Parathyroid adenoma (tissue), 2 donors: ENCODE results near the gene PRLR.

ENCODE experiments used
- H2AFZ ChIP-seq: fragments of 300-600 bp; sonication (generic); one replicate; pipeline ENCODE4 v1.7.0; 2017; ENCODE audit warnings: antibody characterized with exemption, mild to moderate bottlenecking
- H3K27ac ChIP-seq: fragments of 300-600 bp; sonication (generic); one replicate; pipeline ENCODE4 v1.7.0; 2017
- H3K27me3 ChIP-seq: fragments of 300-600 bp; sonication (generic); one replicate; pipeline ENCODE4 v1.7.0; 2017; ENCODE audit warnings: low read length; ENCODE audit not compliant: control insufficient read depth, insufficient read depth
- H3K36me3 ChIP-seq: fragments of 300-600 bp; sonication (generic); one replicate; pipeline ENCODE4 v1.7.0; 2017; ENCODE audit warnings: low read length; ENCODE audit not compliant: control insufficient read depth, insufficient read depth
- H3K4me1 ChIP-seq: fragments of 300-600 bp; sonication (generic); one replicate; pipeline ENCODE4 v1.7.0; 2017; ENCODE audit warnings: control low read depth
- H3K4me2 ChIP-seq: fragments of 300-600 bp; sonication (generic); one replicate; pipeline ENCODE4 v1.7.0; 2017; ENCODE audit warnings: low read length
- H3K4me3 ChIP-seq: fragments of 300-600 bp; sonication (generic); one replicate; pipeline ENCODE4 v1.7.0; 2017; ENCODE audit warnings: low read depth, low read length
- H3K79me2 ChIP-seq: fragments of 300-600 bp; sonication (generic); one replicate; pipeline ENCODE4 v1.7.0; 2017; ENCODE audit warnings: control low read depth
- H3K9ac ChIP-seq: fragments of 300-600 bp; sonication (generic); one replicate; pipeline ENCODE4 v1.7.0; 2017; ENCODE audit warnings: mild to moderate bottlenecking
- H3K9me3 ChIP-seq: fragments of 300-600 bp; sonication (generic); one replicate; pipeline ENCODE4 v1.7.0; 2017; ENCODE audit warnings: low read length; ENCODE audit not compliant: control insufficient read depth
- CTCF ChIP-seq: fragments of 300-600 bp; sonication (generic); IDR thresholded peaks from one replicate; pipeline ENCODE4 v1.7.0; 2017; ENCODE audit warnings: antibody characterized with exemption, mild to moderate bottlenecking
- donor health status: primary hyperparathyroidism.

PRLR gene

GRCh38 chr5:35046774-35047173 is 183.5 kb downstream of the PRLR start:
- Histone ChIP-seq H3K9ac (no peak overlapping the region), H3K4me3 (no peak overlapping the region), H3K36me3 (no peaks in the 10 kb centered on the region), H3K4me2 (no peak overlapping the region), H3K4me1 (no peaks in the 10 kb centered on the region), H2AFZ (no peak overlapping the region), H3K9me3 (no peaks in the 10 kb centered on the region), H3K27me3 (no peaks in the 10 kb centered on the region), H3K79me2 (no peaks in the 10 kb centered on the region), H3K27ac (no peak overlapping the region)
- TF ChIP-seq CTCF, result no peak

GRCh38 chr5:35045280-35045679 is 185.0 kb downstream of the PRLR start:
- no peak overlapping the region for H3K4me3 ChIP-seq
- no peak for TF ChIP-seq CTCF
- H3K9me3 ChIP-seq, result no peaks in the 10 kb centered on the region
- no peak overlapping the region for H2AFZ ChIP-seq
- H3K4me2 ChIP-seq, result no peak overlapping the region
- H3K9ac ChIP-seq, result no peak overlapping the region
- no peaks in the 10 kb centered on the region for H3K79me2 ChIP-seq
- H3K36me3 ChIP-seq, result no peaks in the 10 kb centered on the region
- no peaks in the 10 kb centered on the region for H3K27me3 ChIP-seq
- no peak overlapping the region for H3K27ac ChIP-seq
- no peaks in the 10 kb centered on the region for H3K4me1 ChIP-seq

GRCh38 chr5:35044649-35045048 is 185.6 kb downstream of the PRLR start:
- H3K27me3 ChIP-seq, result no peaks in the 10 kb centered on the region
- TF ChIP-seq CTCF, result no peak
- no peaks in the 10 kb centered on the region for H3K79me2 ChIP-seq
- no peak overlapping the region for H2AFZ ChIP-seq
- H3K4me2 ChIP-seq, result no peak overlapping the region
- no peak overlapping the region for H3K27ac ChIP-seq
- H3K4me1 ChIP-seq, result no peaks in the 10 kb centered on the region
- H3K4me3 ChIP-seq, result no peak overlapping the region
- no peak overlapping the region for H3K9ac ChIP-seq
- H3K9me3 ChIP-seq, result no peaks in the 10 kb centered on the region
- no peaks in the 10 kb centered on the region for H3K36me3 ChIP-seq

- Histone ChIP-seq H3K4me3 (no peak overlapping the region), H3K9ac (no peak overlapping the region), H3K4me2 (no peak overlapping the region), H3K4me1 (no peaks in the 10 kb centered on the region), H3K9me3 (no peaks in the 10 kb centered on the region), H3K27me3 (no peaks in the 10 kb centered on the region), H2AFZ (no peak overlapping the region), H3K79me2 (no peaks in the 10 kb centered on the region), H3K27ac (no peak overlapping the region), H3K36me3 (no peaks in the 10 kb centered on the region)
- no peak for TF ChIP-seq CTCF
These were observed 187.5 kb downstream of the PRLR start for GRCh38 chr5:35042781-35043180.

GRCh38 chr5:35041261-35041660 is 189.0 kb downstream of the PRLR start:
- H3K9me3 ChIP-seq, result no peaks in the 10 kb centered on the region
- H3K27ac ChIP-seq, result no peak overlapping the region
- H3K4me3 ChIP-seq, result no peak overlapping the region
- H3K27me3 ChIP-seq, result no peaks in the 10 kb centered on the region
- no peak overlapping the region for H2AFZ ChIP-seq
- no peaks in the 10 kb centered on the region for H3K36me3 ChIP-seq
- TF ChIP-seq CTCF, result no peak
- H3K79me2 ChIP-seq, result no peaks in the 10 kb centered on the region
- H3K9ac ChIP-seq, result no peak overlapping the region
- H3K4me1 ChIP-seq, result no peaks in the 10 kb centered on the region
- H3K4me2 ChIP-seq, result no peak overlapping the region
